Suppressor macrophage treated with lipopolysaccharide for 1 hour (primary cell): ENCODE results near the gene KLHL21.
A peak's percentile ranks its signal among the peaks of the same experiment; 100 is the strongest.
"Not testable (repeated sequence)": the region's sequence is repeated elsewhere in the genome, so short reads cannot be mapped to it uniquely, and the experiment has no call there.

Source experiments
- DNase-seq, 3 donors: peaks; one replicate each; pipeline ENCODE4 v3.0.0-alpha.2; 2020 to 2022

The KLHL21 gene

DNA sequence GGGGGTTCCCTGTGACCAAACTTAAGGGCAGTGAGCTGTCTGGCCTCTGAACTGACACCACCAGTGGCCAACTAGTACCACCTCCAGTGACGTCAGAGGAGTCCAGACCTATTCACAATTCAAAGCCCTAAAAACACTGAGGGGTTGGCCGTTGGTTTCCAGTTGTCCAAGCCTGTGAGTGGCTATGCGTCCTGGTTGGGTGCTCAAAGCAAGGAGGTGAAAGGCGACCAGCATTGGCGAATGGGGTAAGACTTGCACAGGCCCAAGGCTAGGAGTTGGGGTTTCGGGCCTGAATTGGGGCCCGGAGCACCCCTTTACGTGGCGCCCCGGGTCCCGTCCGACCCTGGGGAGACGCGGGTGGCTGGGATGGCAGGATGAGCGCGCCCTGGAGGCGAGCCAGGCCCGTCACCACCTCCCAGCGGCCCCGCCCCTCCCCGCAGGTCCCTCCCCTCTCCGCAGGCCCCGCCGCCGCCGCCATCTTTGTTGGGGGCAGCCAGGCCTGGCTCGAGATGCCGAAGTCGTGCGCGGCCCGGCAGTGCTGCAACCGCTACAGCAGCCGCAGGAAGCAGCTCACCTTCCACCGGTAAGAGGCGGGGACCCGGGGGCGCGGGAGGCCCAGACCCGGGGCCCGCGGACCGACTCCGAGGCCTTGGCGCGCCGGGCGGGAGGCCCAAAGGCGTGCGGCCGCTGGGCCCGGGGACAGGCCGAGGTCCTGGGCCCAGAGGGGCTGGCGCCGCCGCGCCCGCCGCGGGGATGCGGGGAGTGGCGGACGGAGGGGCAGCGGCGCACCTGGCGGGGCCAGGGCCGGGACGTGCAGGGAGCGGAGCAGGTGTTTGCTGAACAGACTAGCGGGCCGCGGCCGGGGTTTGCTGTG lies 22.3 kb upstream of the KLHL21 start, which contains the start of gene THAP3:
Gene THAP3, plus strand, starts transcription at position 159 of the 874 bp plus-strand sequence. Its CDS starts 351 bp downstream, at position 510.
- peak; percentile 92 to 97 (median 94) for DNase-seq

DNA sequence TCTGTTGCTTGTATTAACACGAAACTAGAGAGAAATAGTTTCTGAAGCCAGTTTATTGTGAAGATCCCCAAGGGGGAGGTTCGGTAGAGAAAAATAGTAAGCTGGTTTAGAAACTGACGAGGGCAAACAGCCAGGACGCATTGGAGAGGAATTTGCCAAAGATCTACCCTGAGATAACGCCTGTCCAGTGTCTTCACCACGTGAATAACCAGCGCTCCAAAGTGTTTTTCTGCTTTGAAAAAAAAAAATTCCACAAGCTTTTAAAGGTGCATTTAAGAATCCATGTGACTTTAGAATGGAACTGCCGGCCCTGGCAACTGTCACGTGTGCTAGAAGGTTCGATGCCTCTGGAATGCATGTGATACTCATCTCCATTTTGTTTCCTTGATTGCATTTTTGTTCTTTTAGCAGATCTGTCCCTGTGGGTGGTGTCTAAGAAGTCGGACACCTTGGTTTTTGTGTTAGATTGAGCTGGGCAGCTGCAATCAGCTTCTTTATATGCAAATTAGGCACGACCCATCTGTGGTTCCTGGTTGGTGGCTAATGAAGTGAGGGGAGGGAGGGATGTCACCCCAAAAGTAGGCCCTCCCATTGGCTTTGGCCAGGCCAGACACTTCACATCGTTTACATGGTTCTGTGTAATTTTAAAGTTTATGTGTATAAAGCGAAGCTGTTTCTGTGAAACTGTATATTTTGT lies 20.7 kb upstream of the KLHL21 start:
- no peak for DNase-seq

DNA sequence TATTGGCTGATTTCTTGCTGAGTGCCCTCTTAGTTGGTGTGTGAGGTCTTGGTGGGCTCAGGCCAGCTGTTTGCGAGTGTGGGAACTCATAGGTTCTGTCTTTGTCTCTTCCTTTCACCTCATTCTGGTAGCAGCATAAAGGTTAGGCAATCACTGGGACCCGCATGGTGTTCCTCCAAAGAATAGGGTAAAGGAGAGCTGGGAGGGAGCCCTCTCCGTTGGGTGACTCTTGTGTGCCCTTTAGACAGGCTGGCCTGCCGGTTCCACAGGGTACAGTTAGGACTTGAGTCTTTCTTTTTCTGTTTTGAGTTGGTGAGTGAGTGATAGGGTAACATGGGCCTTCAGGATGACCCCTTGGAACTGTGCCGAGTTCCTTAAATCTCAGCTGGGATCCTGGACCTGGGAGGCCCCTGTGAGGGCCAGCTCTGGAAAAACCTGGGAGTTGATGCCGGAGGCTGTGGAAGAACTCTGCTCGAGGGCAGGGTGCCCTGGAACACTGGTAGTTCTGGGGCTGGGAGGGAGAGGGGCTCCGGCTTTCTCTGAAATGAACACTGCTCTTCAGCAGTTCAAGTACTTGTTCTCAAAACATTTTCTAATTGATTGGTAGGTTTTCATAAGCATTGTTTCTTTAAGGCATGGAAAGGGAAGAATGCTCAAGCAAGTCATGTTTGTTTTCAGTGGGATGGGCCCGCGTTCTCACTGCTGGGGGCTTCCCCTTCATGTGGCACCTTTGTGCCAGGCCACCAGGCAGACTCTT lies 19.9 kb upstream of the KLHL21 start:
- no peak for DNase-seq

GRCh38 chr1:6621429-6622391 lies 19.0 kb upstream of the KLHL21 start:
- no peak for DNase-seq

DNA sequence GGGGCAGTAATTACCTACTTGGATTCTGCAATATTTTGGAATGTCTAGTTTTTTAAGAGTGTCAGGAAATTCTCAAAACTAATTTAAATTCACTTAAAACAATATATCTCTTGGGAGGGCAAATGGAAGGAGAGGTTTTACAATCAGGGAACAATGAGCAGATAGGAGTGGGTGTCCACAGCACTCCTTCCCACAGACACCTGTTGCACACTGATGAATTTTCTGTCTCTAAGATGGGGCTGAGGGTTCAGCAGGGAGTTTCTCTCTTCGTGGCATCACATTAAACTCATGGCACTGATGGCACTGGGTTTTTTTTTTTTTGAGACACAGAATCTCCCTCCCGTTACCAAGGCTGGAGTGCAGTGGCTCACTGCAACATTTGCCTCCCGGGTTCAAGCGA lies 16.4 kb upstream of the KLHL21 start:
- DNase-seq = no peak

GRCh38 chr1:6614929-6615785 lies 12.5 kb upstream of the KLHL21 start:
- peak in 1 of 3 donors; percentile 39 for DNase-seq

- peak; percentile 24 to 76 (median 53) for DNase-seq
These were observed 11.6 kb upstream of the KLHL21 start for GRCh38 chr1:6614019-6614928.

DNA sequence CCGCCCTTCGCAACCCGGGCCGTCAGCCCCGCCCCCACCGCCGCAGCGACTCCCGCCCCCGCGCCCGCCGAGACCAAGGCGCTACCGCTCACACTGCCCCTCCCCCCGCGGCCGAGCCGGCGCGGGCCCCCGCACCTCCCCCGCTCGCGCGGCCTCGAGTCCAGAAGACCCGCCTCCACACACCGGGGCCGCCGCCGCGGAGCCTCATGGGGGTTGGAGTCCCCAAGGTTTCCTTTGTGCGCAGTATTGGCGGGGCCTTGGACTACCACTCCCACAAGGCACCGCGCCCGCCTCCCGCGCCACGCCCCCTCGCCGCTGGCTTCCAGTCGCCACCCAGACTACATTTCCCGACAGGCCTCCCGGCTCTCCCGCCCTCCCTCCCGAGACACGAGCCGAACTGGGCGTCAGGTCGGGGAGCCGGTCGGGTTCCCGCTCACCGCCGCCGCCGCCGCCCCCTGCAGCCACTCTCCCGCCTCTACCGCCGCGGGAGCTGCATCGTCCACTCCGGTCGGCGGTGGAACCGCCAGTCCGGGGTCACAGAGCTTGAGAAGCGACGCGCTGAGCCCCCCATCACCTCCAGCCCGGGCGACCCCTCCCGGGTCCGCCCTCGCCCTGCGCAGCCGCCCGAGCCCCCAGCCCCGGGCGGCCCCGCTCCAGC lies 10.8 kb upstream of the KLHL21 start, which contains the start of gene PHF13:
Gene PHF13, plus strand, starts transcription at position 371 of the 658 bp plus-strand sequence. CDS start 336 bp downstream, outside the sequence.
- DNase-seq = peak; percentile 99 to 100 (median 100)

DNA sequence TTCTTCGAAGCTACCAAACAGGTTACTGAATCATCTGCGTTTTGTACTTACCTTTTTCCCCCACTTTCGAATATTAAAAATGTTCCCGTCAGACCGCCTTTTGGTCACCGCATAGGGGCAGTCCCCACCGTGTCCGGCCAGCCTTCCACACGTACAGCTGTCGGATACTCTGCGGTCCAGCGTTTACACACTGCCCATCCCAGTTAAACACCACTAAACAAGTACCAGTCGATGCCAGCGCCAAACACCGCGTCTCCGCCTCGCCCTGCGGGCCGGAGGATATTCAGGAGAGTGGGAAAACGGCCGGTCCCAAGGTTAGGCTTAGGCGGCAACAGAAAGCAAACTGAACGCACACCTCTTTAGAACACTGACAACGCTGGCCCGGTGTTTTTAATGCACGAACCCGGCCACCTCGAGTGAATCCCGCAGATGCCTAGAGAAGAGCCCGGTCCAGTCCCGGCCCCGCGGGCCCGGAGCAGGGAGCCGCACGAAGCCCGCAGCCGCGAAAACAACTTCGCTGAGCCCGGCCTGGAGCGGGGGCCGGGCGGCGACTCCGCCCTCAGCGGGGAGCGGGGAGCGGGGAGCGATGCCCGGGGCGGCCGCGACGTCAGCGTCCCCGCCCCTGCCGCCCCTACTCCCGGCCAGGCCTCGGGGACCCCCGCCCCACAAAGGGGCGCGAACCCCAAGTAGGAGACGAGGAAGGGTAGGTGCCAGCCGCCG lies 10.1 kb upstream of the KLHL21 start:
- DNase-seq = peak; percentile 48 to 59 (median 53)

DNA sequence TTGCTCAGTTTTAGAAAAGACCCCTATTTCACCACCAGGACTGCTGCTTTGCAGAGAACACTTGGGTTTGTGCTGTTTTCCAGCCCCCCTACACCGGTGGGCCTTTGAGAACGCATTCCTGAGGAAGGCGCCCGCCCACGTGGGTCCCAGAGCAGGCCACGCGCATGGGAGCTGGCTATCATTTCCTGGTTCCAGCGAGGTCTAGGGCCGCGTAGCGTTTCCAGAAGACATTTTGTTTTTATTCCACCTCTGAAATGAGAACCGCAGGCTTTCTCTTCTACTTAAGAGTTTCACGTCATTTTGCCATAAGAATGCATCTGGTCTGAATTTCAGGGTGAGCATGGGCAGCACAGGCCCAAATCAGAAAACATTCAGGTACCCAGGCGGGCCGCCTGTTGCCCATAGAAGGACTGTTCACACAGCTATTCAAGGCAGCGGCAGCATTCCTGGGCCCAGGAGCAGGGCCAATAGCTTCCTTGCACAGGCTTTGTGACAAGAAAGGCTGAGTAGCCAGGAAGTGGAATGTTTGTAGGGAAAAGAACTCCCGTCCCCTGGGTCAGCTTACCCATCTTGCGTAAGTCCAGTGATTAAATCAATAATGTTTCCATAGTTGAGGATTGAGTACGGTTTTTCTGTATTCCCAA lies 1.4 kb upstream of the KLHL21 start:
- DNase-seq = peak in 2 of 3 donors; percentile 42 to 49

DNA sequence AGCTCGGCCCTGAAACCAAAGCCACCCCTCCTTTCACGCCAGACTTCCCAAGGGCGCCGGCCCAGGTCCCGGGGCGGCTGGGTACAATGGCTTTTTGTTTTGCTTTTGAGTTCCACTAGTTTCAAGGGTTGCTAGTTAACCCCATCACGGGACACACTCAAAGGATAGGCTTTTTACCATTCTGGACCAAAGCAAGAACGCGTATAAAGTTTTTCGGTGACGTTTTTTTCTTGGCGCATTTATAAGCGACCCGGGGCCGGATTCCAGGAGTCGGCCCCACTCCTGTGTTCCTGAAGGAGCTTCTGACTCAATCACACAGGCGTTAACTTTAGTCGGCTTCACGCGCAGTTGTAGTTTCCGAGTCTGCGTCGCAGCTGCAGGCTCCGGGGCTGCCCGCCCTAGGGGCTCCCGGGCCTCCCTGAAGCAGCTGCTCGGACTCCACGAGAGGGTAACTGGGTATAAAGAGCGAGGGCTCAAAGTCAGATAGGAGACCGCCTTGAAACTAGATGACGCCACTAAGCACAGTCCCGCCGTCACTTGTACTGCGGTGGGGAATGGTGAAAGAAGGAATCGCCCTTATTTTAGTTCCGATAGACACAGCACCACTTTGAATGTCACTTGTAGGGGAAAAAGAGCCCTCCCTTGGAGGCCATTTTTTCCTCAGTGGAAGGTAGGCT lies 707 bp upstream of the KLHL21 start:
- peak; percentile 68 to 77 (median 71) for DNase-seq

- DNase-seq = peak in 2 of 3 donors; percentile 37 to 53
These were observed 573 bp downstream of the KLHL21 start for GRCh38 chr1:6601923-6602668.

- DNase-seq = peak; percentile 93 to 97 (median 94)
These were observed 1.4 kb downstream of the KLHL21 start for GRCh38 chr1:6601049-6601922.

DNA sequence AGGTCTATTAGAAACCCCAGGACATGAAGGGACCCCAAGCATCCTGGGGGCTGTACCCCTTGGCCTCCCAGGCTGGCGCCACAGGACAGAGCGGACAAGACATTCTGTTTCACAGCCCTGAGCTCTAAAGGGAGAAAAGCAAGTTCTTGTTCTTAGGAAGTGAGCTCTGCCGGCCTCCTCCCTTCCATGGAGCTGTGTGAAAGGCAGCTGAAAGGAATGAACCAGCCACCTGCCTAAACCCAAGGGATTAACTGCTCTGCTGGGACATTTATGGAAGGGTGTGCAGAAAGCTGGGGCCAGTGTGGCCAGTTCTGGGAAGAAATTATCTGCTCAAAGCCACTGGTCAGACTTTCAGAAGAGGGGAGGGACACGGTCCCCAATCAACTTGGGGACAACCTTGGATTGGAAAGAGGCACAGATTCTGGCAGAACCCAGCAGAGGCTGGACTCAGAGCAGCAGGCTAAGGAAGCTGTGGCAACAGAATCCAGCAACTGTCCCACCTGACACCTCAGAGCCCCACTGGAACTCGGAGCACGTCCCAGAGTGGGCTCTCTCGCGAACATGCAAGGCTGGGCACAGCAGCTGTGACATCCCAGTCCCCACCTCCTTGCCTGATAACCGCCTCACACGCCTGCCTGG lies 2.1 kb downstream of the KLHL21 start:
- peak in 2 of 3 donors; percentile 18 to 27 for DNase-seq

- DNase-seq = not testable (repeated sequence)
These were observed 2.7 kb downstream of the KLHL21 start for GRCh38 chr1:6599991-6600390.
